ENCODE results near the gene IL18R1. TPM values are rescaled to one million over a fixed set of nuclear protein-coding genes. Genes with fewer than 3 reads are reported as not detected.

Gene IL18R1
- polyA plus RNA-seq, 1 donor = 0.50 TPM

DNA sequence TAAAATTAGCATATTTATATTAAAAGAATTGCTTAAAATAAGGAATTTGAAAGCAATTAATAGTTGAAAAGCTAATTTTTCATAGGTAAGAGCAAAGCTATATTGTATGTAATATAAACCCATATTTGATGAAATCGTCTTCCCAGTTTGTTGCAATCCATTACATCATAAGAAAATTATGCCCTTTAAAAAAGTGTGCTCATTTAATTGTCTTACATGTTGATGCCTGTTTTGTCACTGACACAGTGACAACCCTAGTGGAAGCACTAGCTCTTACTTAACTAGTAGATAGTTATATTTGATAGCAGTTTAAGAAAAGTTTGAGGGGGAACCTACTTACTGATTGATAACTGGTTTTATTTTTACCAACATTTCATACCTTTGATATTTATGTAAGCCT is 37.3 kb downstream of the IL18R1 start:
- no peak for DNase-seq

DNA sequence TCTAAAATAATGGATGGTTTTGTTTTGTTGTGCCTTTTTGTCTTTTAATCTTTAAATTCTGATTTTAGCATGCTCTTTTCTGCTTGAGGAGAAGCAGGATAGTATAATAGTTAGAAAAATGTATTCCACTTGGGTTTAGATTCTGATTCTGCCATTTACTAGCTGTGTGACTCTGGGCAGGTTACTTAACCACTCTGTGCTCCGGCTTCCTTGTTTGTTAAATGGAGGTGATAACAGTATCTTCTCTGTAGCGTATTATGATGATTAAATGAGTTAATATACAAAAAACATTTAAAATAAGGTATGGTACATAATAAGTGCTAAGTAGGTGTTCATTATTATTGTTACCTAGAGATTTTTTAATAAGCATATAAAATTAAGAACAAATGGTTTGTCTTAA is 40.4 kb downstream of the IL18R1 start:
- DNase-seq = no peak

DNA sequence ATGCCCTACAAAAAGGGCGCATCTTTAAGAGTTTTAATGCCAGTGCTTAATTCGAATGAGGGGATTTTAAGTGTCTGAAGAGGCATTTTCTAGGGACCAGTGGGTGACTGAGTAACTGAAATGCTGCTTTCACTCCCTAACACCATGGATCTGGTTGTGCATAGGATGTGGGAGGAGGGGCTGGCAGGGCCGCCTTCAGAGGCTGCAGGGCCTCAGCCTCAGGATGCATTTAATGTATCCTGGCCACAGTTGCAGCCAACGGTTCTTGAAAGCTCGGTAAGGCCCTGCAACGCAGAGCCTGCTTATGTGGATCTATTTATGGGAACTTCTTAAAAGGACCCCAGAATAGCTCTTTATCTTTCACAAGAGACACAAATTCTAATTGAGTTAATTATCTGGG is 41.6 kb downstream of the IL18R1 start:
- DNase-seq = no peak

DNA sequence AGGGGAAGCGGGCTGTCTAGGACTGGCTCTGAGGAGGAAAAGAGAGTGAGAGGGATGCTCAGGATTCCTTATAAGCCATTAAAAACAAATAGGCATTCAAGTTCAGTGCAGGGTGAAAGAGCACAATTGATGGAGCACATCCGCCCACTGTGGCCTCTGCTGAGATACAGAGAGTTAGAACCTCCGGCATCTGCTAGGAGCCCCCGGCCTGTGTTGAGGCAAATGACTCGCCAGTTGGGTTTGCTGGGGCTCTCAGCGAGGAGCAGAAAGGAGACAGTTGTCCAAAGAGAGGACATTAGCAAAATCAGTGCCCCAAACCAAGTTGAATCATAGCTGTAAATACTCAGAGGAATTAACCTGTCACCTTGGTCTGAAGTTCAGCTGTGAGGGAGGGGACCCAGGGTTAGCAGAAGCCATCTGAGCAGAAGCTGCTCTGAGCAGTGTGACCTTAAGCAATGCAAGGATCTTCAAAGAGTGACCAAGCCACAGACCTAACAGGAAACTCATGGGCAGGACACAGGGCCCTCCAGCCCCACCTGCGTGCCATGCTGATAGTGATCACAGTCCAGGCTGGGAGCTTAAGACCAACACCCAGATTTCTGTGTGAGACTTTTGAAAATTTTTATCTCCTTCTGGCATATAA is 44.0 kb downstream of the IL18R1 start:
- no peak for DNase-seq

DNA sequence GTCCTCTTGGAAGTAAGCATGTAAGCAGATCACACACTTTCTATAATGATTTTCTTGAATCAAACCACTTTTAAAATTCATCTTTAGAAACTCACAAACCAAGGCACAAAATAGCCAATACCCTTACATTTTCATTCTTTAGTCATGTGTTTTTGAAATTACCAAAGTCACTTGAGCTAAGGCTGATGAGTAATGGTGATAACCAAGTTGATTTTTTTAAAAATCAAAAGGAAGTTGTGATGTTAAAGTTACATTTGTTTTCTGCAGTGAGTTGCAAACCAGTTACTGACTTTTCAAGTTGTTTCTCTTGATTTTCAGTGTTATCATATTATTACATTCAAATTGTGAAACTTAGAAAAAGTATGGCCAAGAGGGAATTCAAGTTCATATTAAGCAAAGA is 45.9 kb downstream of the IL18R1 start:
- DNase-seq = no peak

DNA sequence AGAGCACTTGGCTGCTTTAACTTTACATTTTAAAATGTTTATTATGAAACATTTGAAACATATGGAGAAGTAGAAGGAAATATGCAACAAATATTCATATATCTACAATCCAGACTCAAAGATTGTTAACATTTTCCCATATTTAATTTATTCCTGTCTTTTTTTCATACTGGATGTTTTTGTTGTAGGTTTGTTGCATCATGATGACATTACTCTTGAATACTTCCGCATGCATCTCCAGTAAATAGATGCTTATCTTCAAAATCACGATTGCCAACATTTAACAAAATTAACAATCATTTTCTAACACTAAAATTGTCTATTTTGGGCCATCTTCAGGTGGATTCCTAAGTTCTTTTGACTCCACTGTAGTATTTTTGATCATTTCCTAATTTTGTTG is 46.3 kb downstream of the IL18R1 start:
- no peak for DNase-seq

DNA sequence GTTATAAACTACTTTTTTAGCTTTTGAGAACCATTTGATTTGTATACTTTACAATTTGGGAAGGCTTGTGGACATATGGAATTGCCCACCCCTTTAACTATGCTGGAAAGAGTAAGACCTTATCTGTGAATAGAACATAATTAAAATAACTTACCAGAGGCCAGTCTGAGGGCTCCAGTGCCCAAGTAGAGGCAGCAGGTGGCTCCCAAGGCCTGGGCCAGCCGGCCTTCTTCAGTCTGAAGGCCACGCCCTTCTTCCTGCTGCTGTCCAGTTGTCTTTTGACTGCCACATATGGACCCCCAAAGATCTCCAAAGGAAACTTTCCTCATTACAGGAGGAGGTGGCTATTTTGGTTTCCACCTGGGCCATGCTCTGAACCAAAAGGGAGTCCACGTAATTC is 55.4 kb downstream of the IL18R1 start:
- no peak for DNase-seq

DNA sequence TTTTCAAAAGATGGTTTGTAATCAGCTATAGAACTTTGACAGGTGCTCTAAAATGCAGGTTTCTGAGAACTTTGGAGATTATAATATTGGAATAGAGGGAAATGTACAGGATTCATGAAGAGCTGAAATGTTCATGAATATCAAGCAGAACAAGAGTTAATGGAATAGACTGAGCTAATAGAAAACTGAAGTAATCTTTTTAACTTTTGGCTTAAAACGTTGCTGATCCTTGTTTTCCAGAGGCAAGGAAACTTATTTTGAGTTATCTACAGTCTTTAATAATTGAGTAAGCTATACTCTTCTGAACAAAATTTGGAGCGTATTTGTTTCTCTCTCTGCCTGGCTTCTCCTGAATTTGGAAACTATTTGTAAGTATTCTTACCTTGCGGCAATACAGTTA is 56.6 kb downstream of the IL18R1 start:
- no peak for DNase-seq

DNA sequence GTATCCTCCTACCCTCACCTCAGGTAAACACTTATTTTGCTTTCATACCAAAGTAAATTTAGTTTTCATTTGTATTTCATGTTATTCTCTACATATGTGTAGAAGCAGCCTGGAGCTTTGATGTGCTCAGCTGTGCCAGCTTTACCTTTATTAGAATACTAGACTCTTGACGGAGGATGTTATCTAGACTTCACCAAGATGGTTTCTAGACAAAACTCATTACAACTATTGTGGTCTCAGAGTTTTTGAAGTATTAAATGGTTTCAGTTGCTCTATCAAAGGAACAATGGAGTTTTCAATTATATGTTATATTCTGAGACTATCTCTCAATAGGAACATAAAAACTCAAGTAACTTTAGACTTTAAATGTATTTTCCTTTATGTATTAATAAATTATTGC is 62.4 kb downstream of the IL18R1 start:
- no peak for DNase-seq

DNA sequence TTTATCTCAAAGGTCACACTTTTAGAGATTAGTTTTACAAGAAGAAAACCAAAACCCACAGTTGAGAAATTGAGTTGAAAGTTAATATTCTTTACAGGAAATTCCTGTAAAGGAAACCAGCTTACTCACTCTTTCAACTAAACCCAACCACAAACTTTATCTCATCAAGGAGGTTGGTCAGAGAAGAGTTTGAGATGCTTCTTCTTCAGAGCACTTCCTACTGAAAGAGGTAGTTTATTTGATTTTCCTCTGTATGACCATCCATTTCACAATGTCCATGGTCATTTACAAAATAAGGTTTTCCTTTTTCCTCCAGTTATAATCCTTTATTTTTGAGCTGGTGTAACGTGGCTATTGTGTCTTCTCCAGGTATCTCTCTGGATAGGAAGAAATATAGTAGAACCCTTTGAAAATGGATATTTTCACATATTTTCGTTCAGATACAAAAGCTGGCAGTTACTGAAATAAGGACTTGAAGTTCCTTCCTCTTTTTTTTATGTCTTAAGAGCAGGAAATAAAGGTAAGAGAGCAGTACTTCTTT is 62.9 kb downstream of the IL18R1 start:
- DNase-seq = no peak

DNA sequence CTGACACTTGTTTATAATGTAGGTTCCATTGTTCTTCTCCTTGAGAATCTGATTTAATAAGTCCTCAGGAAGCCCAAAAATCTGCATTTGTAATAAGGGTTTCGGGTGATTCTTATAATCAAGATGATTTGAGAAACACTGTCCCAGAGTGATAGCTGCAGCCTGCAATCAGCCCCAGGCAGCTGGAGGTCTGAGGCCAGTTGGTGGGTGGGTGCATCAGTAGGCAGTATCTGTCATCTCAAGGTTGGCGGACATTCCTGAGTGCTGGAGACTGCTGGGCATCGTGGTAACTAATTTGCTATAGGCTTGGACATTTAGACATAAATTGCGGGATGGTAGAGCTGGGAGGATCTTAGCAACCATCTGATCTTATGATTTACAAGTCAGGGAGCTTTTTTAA is 64.7 kb downstream of the IL18R1 start:
- no peak for DNase-seq

DNA sequence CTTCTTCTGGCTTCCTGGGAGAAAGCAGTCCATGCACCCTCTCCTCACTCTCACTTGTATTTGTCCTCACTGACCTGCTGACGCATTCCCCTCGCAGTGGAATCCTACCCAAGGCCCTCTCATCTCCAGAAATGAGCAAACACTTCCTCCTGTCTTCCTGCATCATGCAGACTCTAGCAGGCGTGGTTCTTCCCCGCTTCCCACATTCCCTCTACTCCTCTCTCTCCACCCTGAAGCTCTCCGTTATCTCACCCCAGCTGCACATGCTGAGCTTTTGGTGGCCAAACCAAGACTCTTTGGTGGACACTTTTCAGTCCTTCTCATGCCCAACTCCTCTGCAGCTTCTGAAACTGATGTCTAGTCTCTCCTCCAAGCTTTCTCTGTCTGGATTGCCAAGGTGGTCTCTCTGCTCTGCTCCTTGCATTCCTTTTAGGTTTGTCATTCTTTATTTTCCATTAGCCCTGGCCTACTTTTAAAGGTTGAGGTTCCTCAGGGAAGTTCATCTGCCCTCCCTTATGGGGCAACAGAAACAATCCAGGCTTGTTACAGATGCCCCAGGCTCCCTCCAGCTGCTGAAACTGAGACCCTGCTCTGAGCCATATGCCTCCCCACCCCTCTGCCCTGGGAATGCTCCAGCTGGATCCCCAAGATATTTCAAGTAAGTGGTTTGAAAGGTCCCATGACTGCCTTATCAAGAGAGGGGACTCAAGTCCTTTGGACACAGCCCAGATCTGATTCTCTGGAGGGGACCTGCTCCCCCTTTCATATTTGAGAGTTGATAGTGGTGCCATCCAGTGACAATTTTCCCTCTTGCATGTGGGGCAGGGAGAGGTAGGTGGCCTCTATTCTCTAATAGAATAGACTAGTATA is 66.5 kb downstream of the IL18R1 start:
- no peak for DNase-seq

DNA sequence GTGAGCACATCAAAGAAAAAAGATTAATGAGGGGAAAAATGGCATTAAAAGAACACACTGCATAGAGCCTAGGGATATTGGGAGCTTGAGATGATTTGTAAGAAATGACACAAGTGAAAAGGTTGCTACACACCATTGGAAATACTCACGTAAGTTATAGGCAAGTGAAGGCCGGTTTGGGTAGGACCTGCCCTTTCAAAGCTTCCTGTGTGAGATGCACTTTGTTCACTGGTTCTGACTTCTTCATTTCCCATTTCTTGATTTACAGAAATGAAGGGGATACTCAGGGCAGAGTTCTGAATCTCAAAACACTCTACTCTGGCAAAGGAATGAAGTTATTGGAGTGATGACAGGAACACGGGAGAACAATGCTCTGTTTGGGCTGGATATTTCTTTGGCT is 67.3 kb downstream of the IL18R1 start, which contains the start of gene IL18RAP:
Gene IL18RAP, plus strand, starts transcription at position 251 of the 400 bp plus-strand sequence. Its CDS starts 118 bp downstream, at position 369.
- DNase-seq = no peak

DNA sequence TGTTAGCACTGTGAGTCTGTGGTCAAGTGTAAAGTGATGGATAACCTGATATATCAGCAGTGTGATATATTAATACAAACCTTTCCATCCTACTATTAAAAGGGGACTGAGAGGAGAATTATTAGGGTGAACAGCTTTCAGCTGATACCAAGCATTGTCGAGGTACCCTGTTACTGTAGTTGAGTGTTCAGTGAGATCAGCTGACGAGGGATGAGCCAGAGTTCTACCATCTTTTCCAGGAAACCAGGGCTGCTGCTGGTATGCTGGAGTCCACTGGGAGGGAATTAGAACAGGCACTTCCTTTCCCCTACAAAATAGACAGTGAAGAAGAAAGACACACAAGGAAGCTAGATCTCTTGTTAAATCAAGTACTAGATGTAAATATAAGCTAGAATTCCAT is 67.8 kb downstream of the IL18R1 start:
- DNase-seq = no peak

DNA sequence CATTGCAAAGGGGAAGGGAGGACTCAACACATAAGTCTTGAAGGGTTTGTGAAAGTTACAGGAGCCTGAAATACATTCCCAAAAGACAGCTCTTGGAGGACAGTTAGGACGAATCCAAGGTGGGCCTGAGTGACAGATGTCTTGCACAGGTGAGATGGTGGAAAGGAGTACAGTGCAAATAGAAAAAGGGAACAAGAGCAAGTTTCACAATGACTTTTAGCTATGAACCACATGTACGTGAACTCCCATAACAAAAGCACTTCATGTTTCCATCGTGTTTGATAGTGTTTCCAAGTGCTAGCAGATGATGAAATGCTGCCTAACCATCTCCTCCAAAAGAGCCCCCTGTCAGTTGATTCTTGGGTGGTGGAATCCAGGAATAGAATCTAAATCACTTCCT is 69.2 kb downstream of the IL18R1 start:
- DNase-seq = no peak

DNA sequence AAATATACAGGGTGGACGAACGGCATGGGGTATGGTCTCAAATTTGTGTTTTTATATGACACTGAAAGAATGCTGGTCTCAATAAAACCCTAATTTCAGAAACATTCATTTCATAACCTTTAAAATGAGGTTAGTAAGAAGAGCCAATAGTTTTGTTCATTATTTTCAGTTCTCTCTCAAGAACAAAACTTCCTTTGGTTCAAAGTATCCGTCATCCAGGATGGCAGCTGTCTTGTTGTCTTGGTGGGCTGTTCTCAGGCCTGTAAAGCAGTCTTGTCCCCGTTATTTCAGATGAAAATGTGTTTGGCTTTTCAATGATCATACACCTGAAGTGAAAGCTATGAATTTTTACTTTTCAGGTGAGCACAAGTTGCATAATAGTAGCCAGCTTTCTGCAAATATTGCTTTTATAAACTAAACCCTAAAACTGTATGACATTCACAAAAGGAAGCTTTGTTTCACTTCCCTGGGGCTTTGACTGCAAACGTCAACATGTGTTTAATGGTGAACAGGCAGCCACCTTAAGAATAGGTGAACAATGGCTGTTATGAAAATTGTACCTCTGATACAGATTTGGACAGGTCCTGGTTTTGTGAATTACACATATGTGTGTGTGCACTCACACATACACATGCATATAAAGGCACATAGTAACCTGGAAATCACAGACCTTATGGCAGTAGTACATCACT is 70.0 kb downstream of the IL18R1 start:
- DNase-seq = no peak

DNA sequence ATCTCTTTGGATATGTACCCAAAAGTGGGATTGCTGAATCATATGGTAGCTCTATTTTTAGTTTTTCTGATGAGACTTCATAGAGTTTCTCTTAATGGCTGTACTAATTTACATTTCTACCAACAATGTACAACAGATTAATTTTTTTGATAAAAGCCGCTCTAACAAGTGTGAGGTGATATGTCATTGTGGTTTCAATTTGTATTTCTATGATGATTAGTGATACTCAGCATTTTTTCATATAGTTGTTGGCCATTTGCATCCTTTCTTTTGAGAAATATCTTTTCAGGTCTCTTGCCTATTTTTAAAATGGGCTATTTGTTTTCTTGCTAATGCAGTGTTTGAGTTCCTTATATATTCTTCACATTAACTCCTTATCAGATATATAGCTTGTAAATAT is 71.7 kb downstream of the IL18R1 start:
- no peak for DNase-seq

DNA sequence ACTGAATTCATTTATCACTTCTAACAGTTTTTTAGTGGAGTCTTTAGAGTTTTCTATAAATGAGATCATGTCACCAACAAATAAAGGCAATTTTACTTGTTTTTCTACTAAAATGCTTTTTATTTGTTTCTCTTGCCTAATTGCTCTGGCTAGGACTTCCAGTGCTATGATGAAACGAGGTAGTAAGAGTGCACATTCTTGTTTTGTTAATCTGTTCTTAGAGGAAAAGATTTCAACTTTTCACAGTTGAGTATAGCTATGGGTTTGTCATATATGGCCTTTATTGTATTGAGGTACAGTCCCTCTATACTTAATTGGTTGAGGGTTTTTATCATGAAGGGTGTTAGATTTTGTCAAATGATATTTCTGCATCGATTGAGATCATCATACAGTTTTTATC is 73.0 kb downstream of the IL18R1 start:
- DNase-seq = no peak

DNA sequence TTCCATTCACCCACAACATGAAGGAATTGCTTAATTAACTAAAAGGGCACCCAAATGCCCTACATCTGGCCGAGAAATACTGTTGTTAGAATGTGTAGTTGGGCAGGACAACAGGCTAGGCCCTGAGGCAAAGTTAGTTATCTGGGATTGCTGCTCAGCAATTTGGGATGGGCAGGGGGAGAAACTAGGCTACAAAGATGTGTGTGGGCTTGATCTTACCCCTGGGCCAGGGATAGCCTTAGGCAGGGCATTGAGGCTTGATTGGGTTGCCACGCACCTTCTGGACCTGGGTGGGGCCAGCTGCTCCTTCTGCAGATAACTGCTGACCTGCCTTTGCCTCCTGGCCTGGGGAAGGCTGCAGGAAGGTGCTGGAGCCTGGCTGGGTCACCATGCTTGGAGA is 76.8 kb downstream of the IL18R1 start:
- no peak for DNase-seq

DNA sequence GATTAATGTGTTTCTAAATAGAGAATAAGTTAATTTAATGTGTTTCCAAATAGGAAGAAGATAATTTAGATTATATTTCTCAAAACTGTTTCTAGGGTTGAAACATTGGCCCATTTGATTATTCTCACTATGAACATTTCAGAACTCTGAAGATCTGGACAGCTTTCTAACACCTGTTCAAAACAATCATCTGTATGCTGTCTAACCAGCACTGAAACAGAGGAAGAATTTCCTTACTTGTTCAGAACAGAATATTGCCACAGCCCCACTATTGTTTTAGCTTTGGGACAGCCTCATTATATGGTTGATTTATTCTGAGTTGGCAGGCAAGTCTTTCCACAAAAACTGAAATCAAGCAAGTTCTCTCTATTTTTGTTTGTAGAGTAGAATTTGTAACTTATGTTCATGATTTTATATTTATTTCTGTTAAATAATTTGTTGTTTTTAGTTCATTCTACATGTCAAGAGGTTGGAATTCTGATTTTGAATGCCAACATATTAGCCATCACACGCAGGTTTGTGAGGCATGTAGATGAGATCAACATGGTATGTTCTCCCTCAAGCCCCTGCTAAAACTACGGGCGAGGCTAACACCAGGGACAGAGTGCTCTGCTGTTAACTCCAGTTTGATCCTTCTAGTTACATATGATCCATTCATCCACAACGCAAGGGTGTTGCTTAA is 78.5 kb downstream of the IL18R1 start:
- no peak for DNase-seq

DNA sequence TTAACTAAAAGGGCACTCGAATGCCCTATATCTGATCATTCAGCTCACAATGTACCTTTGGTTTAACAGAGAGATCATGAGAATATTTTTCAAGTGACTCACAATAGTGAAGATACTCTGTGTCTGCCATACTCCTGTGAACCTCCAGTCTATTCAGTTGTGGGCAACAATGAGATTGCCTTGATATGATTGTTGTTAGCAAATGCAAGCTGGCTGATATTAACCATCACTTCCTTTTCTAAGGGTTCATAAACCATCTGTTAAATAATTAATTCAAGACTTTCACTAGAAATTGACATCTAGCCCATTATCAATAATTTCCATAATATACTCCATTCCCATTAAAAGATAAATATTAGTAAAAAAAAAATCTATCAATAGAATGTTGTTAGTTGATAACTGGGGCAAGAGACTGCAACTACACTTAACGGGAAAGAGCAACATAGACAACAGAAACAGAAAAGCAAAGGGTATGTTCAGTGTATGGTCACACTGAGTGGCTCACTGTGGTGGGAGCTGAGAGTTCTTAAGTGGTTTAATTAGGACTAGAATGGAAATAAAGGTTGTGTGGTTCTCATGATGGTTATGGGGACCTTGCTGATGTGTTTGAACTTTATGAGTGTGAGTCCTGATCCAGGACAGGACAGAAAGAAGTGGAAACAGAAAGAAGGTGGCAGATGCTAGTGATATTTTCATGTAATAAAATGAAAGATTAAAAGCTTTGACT is 79.2 kb downstream of the IL18R1 start:
- no peak for DNase-seq

DNA sequence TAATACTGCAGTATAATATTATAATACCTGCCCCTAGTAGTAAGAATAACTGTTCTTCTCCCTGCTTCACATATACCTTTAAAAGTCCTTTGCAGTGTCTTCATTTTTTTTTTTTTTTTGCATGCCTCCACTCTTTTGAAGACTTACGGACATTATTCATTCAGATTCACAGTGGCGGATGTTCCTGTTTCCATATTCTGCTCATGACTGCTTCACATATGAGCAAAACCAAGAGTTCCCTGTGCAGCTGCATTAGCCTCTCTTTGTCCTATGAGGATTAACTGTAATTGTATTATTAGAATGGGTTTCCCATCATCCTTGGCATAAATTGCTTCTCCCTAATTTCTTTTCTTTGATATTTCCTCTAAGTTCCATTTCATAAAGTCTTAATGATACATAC is 80.1 kb downstream of the IL18R1 start:
- no peak for DNase-seq

Measured in hindlimb muscle (tissue), 1 donor.